Lower leg skin (tissue), 4 donors: Measurements from ENCODE around the gene HNRNPAB. TPM values are rescaled to one million over a fixed set of nuclear protein-coding genes. Genes with fewer than 3 reads are reported as not detected.
"Not testable (repeated sequence)": the region's sequence is repeated elsewhere in the genome, so short reads cannot be mapped to it uniquely, and the experiment has no call there.

Experiments used
- DNase-seq, 2 donors: peaks; one replicate each; pipeline ENCODE4 v3.0.0-alpha.2; 2019; ENCODE audit warnings: low spot score in 2 of 2
- H3K4me3 ChIP-seq: fragments of 200-600 bp; sonication (generic); 2 replicates; pipeline ENCODE4 v1.5.1; 2017; ENCODE audit warnings: mild to moderate bottlenecking, low read depth; ENCODE audit not compliant: poor library complexity, severe bottlenecking
- CTCF ChIP-seq, 3 donors: fragments of 450-650 bp; IDR thresholded peaks; one replicate each; pipeline ENCODE4 v1.5.1; 2016; ENCODE audit warnings: antibody characterized with exemption in 3 of 3, mild to moderate bottlenecking in 3 of 3, moderate library complexity in 2 of 3
- POLR2A ChIP-seq, 2 donors: fragments of 450-650 bp; IDR thresholded peaks; one replicate each; pipeline ENCODE4 v1.6.1; 2016 to 2017; ENCODE audit warnings: antibody characterized with exemption in 2 of 2, mild to moderate bottlenecking in 1 of 2, moderate library complexity in 1 of 2
- WGBS, 2 donors: methylation state at CpG; one replicate each; pipeline ENCODE4 v1.1.5; 2018; 5-methylcytosine and 5-hydroxymethylcytosine counted together
- intact Hi-C: fragments of 100-400 bp; cut with DNase I; formaldehyde crosslinking; loops from one replicate; pipeline ENCODE4 v1.15.0; 2023; ENCODE audit warnings: low total_unique reads
- total RNA-seq, 4 donors: library from RNA; depleted of rRNA; stranded (reverse); fragments of >200 nt; gene quantifications; one replicate each; pipeline ENCODE4 v1.1.0, GENCODE V29; 2016

Gene HNRNPAB
- total RNA-seq, 4 donors from 2014 or later, result 76.4 to 124 (median 102) TPM

GRCh38 chr5:178238313-178238635 lies 33.9 kb downstream of the HNRNPAB start:
- no peak for DNase-seq
- intact Hi-C loops, result no loop called here
- TF ChIP-seq POLR2A (IDR thresholded peaks at IDR 0.05) (no peak), CTCF (IDR thresholded peaks at IDR 0.05) (no peak)
- H3K4me3 ChIP-seq, result no peak overlapping the region
- 81 to 95% methylated on average over 6 of the region's 6 CpGs for WGBS, 2 donors

- 60 to 64% methylated on average over 11 to 14 of the region's 17 CpGs for WGBS, 2 donors
- no peak for TF ChIP-seq CTCF (IDR thresholded peaks at IDR 0.05)
- no peak for TF ChIP-seq POLR2A (IDR thresholded peaks at IDR 0.05)
- no peak for DNase-seq
- intact Hi-C loops, result no loop called here
- H3K4me3 ChIP-seq, result no peak overlapping the region
Observed at GRCh38 chr5:178238711-178239592, 34.6 kb downstream of the HNRNPAB start.

- H3K4me3 ChIP-seq, intact Hi-C loops, DNase-seq: not testable (repeated sequence)
- 32 to 45% methylated on average over 9 to 16 of the region's 16 CpGs for WGBS, 2 donors
Observed at GRCh38 chr5:178239626-178240301, 35.4 kb downstream of the HNRNPAB start.

DNA sequence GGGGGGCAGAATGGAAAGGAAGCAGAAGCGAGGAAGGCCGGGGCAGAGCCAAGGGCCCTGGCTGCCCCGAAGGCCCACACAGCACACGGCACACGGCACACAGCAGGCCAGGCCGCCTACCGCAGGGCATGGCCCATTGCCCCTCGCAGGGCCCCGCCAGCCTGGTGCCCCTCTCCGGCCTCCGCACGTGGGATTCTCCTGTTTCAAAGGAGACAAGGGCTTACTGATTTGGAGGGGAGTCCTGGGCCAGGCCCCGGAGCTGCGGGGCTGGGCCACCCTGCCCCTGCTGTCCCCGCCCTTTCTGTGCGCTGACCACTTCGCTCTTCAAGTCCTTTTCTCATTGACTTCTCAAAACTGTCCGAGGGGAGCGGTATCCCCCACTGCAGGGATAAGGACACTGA lies 36.0 kb downstream of the HNRNPAB start:
- no peak for DNase-seq
- 69 to 88% methylated on average over 17 to 19 of the region's 19 CpGs for WGBS, 2 donors
- H3K4me3 ChIP-seq, result no peak overlapping the region
- intact Hi-C loops, result no loop called here
- no peak for TF ChIP-seq POLR2A (IDR thresholded peaks at IDR 0.05)
- TF ChIP-seq CTCF (IDR thresholded peaks at IDR 0.05), result no peak

- H3K4me3 ChIP-seq, result no peak overlapping the region
- 79 to 84% methylated on average over 9 of the region's 9 CpGs for WGBS, 2 donors
- intact Hi-C loops, result no loop called here
Observed at GRCh38 chr5:178240766-178241165, 36.4 kb downstream of the HNRNPAB start.

More at GRCh38 chr5:178240766-178241165, 36.4 kb downstream of the HNRNPAB start:
- DNase-seq, result no peak
- TF ChIP-seq POLR2A (IDR thresholded peaks at IDR 0.05) (no peak), CTCF (IDR thresholded peaks at IDR 0.05) (no peak)
